Measurements from ENCODE around the gene RAP1GAP2. TPM values are rescaled to one million over a fixed set of nuclear protein-coding genes. Genes with fewer than 3 reads are reported as not detected.

RAP1GAP2 gene
- total RNA-seq, 2 experiments from 2014 or later = 1.9 to 2.3 TPM

GRCh38 chr17:2909175-2909845 lies 113.1 kb downstream of the RAP1GAP2 start:
- no peak overlapping the region for H3K4me3 Mint-ChIP-seq
- no peak overlapping the region for H3K27ac Mint-ChIP-seq
- POLR2A ChIA-PET = no interaction called here
- CTCF ChIA-PET = no interaction called here
- H3K4me1 Mint-ChIP-seq (ENCODE audit: low read depth) = peaks cover 27% of the 10 kb centered on the region
- H3K36me3 Mint-ChIP-seq = peaks cover 22% of the 10 kb centered on the region
- intact Hi-C loops (cut with micrococcal nuclease) = loop anchor here (5.0 kb wide), 1 partner anchor 798 kb away; no protein-coding TSS in a partner anchor
- no peak for DNase-seq
- H3K27me3 Mint-ChIP-seq = no peaks in the 10 kb centered on the region
- H3K9me3 Mint-ChIP-seq = peaks cover 13% of the 10 kb centered on the region

- Mint-ChIP-seq H3K36me3 (peaks cover 22% of the 10 kb centered on the region), H3K9me3 (peaks cover 13% of the 10 kb centered on the region), H3K4me1 (ENCODE audit: low read depth) (peaks cover 27% of the 10 kb centered on the region), H3K27ac (no peak overlapping the region), H3K27me3 (no peaks in the 10 kb centered on the region), H3K4me3 (no peak overlapping the region)
- ChIA-PET POLR2A (no interaction called here), CTCF (no interaction called here)
- intact Hi-C loops (cut with micrococcal nuclease) = loop anchor here (5.0 kb wide), 1 partner anchor 797 kb away; no protein-coding TSS in a partner anchor
- DNase-seq = no peak
Observed at GRCh38 chr17:2909846-2910234, 113.6 kb downstream of the RAP1GAP2 start.

- ChIA-PET POLR2A (no interaction called here), CTCF (no interaction called here)
- DNase-seq = no peak
- no peak overlapping the region for H3K27ac Mint-ChIP-seq
- no peak overlapping the region for H3K4me3 Mint-ChIP-seq
- H3K4me1 Mint-ChIP-seq (ENCODE audit: low read depth) = peaks cover 25% of the 10 kb centered on the region
- peaks cover 11% of the 10 kb centered on the region for H3K9me3 Mint-ChIP-seq
- no peaks in the 10 kb centered on the region for H3K27me3 Mint-ChIP-seq
- intact Hi-C loops (cut with micrococcal nuclease) = no loop called here
- H3K36me3 Mint-ChIP-seq = peaks cover 15% of the 10 kb centered on the region
Observed at GRCh38 chr17:2911035-2911754, 115.0 kb downstream of the RAP1GAP2 start.

GRCh38 chr17:2911755-2912111 lies 115.5 kb downstream of the RAP1GAP2 start:
- Mint-ChIP-seq H3K4me1 (ENCODE audit: low read depth) (peaks cover 19% of the 10 kb centered on the region), H3K27ac (no peak overlapping the region), H3K4me3 (no peak overlapping the region), H3K27me3 (no peaks in the 10 kb centered on the region), H3K36me3 (peaks cover 13% of the 10 kb centered on the region), H3K9me3 (peaks cover 8% of the 10 kb centered on the region)
- DNase-seq = no peak
- intact Hi-C loops (cut with micrococcal nuclease) = no loop called here
- ChIA-PET CTCF (no interaction called here), POLR2A (no interaction called here)

GRCh38 chr17:2912754-2913153 lies 116.5 kb downstream of the RAP1GAP2 start:
- DNase-seq = no peak
- ChIA-PET CTCF (no interaction called here), POLR2A (no interaction called here)
- no peak overlapping the region for H3K27ac Mint-ChIP-seq
- H3K4me1 Mint-ChIP-seq (ENCODE audit: low read depth) = peaks cover 12% of the 10 kb centered on the region
- no peak overlapping the region for H3K4me3 Mint-ChIP-seq
- H3K36me3 Mint-ChIP-seq = peaks cover 4% of the 10 kb centered on the region
- H3K9me3 Mint-ChIP-seq = no peaks in the 10 kb centered on the region
- intact Hi-C loops (cut with micrococcal nuclease) = no loop called here
- H3K27me3 Mint-ChIP-seq = no peaks in the 10 kb centered on the region

- no peaks in the 10 kb centered on the region for H3K4me1 Mint-ChIP-seq (ENCODE audit: low read depth)
- ChIA-PET POLR2A (interaction anchor here (0.6 kb wide), 1 partner anchor 90 kb away, joined by 3 read pairs; no protein-coding TSS in a partner anchor), CTCF (interaction anchor here (0.6 to 1.2 kb wide), 2 partner anchors 14 to 68 kb away, joined by 3 read pairs; no protein-coding TSS in a partner anchor)
- no peak overlapping the region for H3K27ac Mint-ChIP-seq
- H3K27me3 Mint-ChIP-seq = no peaks in the 10 kb centered on the region
- no peak overlapping the region for H3K4me3 Mint-ChIP-seq
- intact Hi-C loops (cut with micrococcal nuclease) = no loop called here
- H3K9me3 Mint-ChIP-seq = no peaks in the 10 kb centered on the region
- DNase-seq = no peak
- H3K36me3 Mint-ChIP-seq = no peaks in the 10 kb centered on the region
Observed at GRCh38 chr17:2916461-2916860, 120.2 kb downstream of the RAP1GAP2 start.

- Mint-ChIP-seq H3K27ac (no peak overlapping the region), H3K4me3 (no peak overlapping the region), H3K27me3 (no peaks in the 10 kb centered on the region), H3K4me1 (ENCODE audit: low read depth) (no peaks in the 10 kb centered on the region), H3K36me3 (no peaks in the 10 kb centered on the region), H3K9me3 (no peaks in the 10 kb centered on the region)
- POLR2A ChIA-PET = no interaction called here
- DNase-seq = no peak
- intact Hi-C loops (cut with micrococcal nuclease) = no loop called here
- CTCF ChIA-PET = no interaction called here
Observed at GRCh38 chr17:2921443-2921842, 125.2 kb downstream of the RAP1GAP2 start.

GRCh38 chr17:2924211-2924610 lies 128.0 kb downstream of the RAP1GAP2 start:
- H3K36me3 Mint-ChIP-seq = peaks cover 3% of the 10 kb centered on the region
- H3K9me3 Mint-ChIP-seq = no peaks in the 10 kb centered on the region
- no peak for DNase-seq
- H3K27ac Mint-ChIP-seq = no peak overlapping the region
- CTCF ChIA-PET = interaction anchor here (1.5 kb wide), 1 partner anchor 89 kb away, joined by 3 read pairs; no protein-coding TSS in a partner anchor
- H3K4me3 Mint-ChIP-seq = no peak overlapping the region
- intact Hi-C loops (cut with micrococcal nuclease) = no loop called here
- H3K4me1 Mint-ChIP-seq (ENCODE audit: low read depth) = no peaks in the 10 kb centered on the region
- POLR2A ChIA-PET = no interaction called here
- no peaks in the 10 kb centered on the region for H3K27me3 Mint-ChIP-seq

GRCh38 chr17:2925011-2925410 lies 128.8 kb downstream of the RAP1GAP2 start:
- H3K9me3 Mint-ChIP-seq = no peaks in the 10 kb centered on the region
- intact Hi-C loops (cut with micrococcal nuclease) = no loop called here
- CTCF ChIA-PET = interaction anchor here (0.6 kb wide), 1 partner anchor 77 kb away, joined by 3 read pairs; no protein-coding TSS in a partner anchor
- no peaks in the 10 kb centered on the region for H3K4me1 Mint-ChIP-seq (ENCODE audit: low read depth)
- no peaks in the 10 kb centered on the region for H3K27me3 Mint-ChIP-seq
- DNase-seq = no peak
- H3K27ac Mint-ChIP-seq = no peak overlapping the region
- H3K36me3 Mint-ChIP-seq = peaks cover 3% of the 10 kb centered on the region
- POLR2A ChIA-PET = no interaction called here
- no peak overlapping the region for H3K4me3 Mint-ChIP-seq

GRCh38 chr17:2926019-2926650 lies 129.9 kb downstream of the RAP1GAP2 start:
- intact Hi-C loops (cut with micrococcal nuclease) = no loop called here
- POLR2A ChIA-PET = no interaction called here
- H3K9me3 Mint-ChIP-seq = no peaks in the 10 kb centered on the region

GRCh38 chr17:2928294-2928890 lies 132.2 kb downstream of the RAP1GAP2 start:
- intact Hi-C loops (cut with micrococcal nuclease) = no loop called here
- POLR2A ChIA-PET = no interaction called here
- CTCF ChIA-PET = interaction anchor here (1.5 to 5.4 kb wide), 2 partner anchors 13 to 80 kb away, joined by 3 to 81 read pairs; no protein-coding TSS in a partner anchor
- Mint-ChIP-seq H3K36me3 (peaks cover 3% of the 10 kb centered on the region), H3K4me3 (no peak overlapping the region), H3K27me3 (no peaks in the 10 kb centered on the region), H3K9me3 (no peaks in the 10 kb centered on the region), H3K4me1 (ENCODE audit: low read depth) (peaks cover 2% of the 10 kb centered on the region), H3K27ac (no peak overlapping the region)
- no peak for DNase-seq

More at GRCh38 chr17:2926019-2926650, 129.9 kb downstream of the RAP1GAP2 start:
- no peak overlapping the region for H3K4me3 Mint-ChIP-seq
- H3K36me3 Mint-ChIP-seq = peaks cover 3% of the 10 kb centered on the region
- DNase-seq = no peak
- peaks cover 1% of the 10 kb centered on the region for H3K4me1 Mint-ChIP-seq (ENCODE audit: low read depth)
- no peaks in the 10 kb centered on the region for H3K27me3 Mint-ChIP-seq
- H3K27ac Mint-ChIP-seq = no peak overlapping the region
- CTCF ChIA-PET = interaction anchor here (0.5 to 1.3 kb wide), 3 partner anchors 49 to 78 kb away, joined by 3 to 6 read pairs (median 4); no protein-coding TSS in a partner anchor
